Calu3 (cell line): Measurements from ENCODE around the gene FAM217A. TPM values are rescaled to one million over a fixed set of nuclear protein-coding genes. Genes with fewer than 3 reads are reported as not detected.
A peak's percentile ranks its signal among the peaks of the same experiment; 100 is the strongest.

Experiments used
- BruUV-seq: library from RNA; stranded (reverse); fragments of 400-500 nt; replicated peaks from 2 replicates; lab custom pipeline; 2021; lab: Mats Ljungman, UMichigan
- CTCF ChIA-PET: fragments of 300-600 bp; sonication (Branson Sonifier 250); formaldehyde crosslinking; loops from one replicate; lab custom pipeline; 2022; ENCODE audit warnings: antibody characterized with exemption; lab: Charles Lee
- DNase-seq: peaks from one replicate; pipeline ENCODE4 v3.0.0; 2022
- H3K27ac Mint-ChIP-seq: one replicate; pipeline ENCODE4 v1.8.0; 2022; ENCODE audit warnings: mixed read lengths; ENCODE audit not compliant: unreplicated experiment
- H3K27me3 Mint-ChIP-seq: one replicate; pipeline ENCODE4 v1.8.0; 2022; ENCODE audit warnings: mixed read lengths; ENCODE audit not compliant: unreplicated experiment
- H3K36me3 Mint-ChIP-seq: one replicate; pipeline ENCODE4 v1.8.0; 2022; ENCODE audit warnings: mild to moderate bottlenecking, moderate library complexity, mixed read lengths; ENCODE audit not compliant: insufficient read depth, unreplicated experiment
- H3K4me1 Mint-ChIP-seq: one replicate; pipeline ENCODE4 v1.8.0; 2022; ENCODE audit warnings: mild to moderate bottlenecking, low read depth, mixed read lengths; ENCODE audit not compliant: unreplicated experiment
- H3K4me3 Mint-ChIP-seq: one replicate; pipeline ENCODE4 v1.8.0; 2022; ENCODE audit warnings: mild to moderate bottlenecking, low read depth, moderate library complexity, mixed read lengths; ENCODE audit not compliant: unreplicated experiment
- H3K9me3 Mint-ChIP-seq: one replicate; pipeline ENCODE4 v1.8.0; 2022; ENCODE audit warnings: low read depth, mixed read lengths; ENCODE audit not compliant: unreplicated experiment
- intact Hi-C: fragments of 100-400 bp; cut with micrococcal nuclease; formaldehyde crosslinking; loops from one replicate; pipeline ENCODE4 v1.10.0; 2022; ENCODE audit not compliant: unreplicated experiment
- total RNA-seq: library from RNA; stranded (reverse); gene quantifications from 2 replicates; pipeline ENCODE4 v1.2.3, GENCODE V29; 2022
- TF ChIP-seq, protein P1 (sequence below): fragments of 200-600 bp; IDR thresholded peaks from one replicate; pipeline ENCODE4 v1.8.0; 2022; ENCODE audit warnings: antibody characterized with exemption; ENCODE audit not compliant: unreplicated experiment

Gene FAM217A
- total RNA-seq, 1 experiment from 2014 or later: not detected

DNA sequence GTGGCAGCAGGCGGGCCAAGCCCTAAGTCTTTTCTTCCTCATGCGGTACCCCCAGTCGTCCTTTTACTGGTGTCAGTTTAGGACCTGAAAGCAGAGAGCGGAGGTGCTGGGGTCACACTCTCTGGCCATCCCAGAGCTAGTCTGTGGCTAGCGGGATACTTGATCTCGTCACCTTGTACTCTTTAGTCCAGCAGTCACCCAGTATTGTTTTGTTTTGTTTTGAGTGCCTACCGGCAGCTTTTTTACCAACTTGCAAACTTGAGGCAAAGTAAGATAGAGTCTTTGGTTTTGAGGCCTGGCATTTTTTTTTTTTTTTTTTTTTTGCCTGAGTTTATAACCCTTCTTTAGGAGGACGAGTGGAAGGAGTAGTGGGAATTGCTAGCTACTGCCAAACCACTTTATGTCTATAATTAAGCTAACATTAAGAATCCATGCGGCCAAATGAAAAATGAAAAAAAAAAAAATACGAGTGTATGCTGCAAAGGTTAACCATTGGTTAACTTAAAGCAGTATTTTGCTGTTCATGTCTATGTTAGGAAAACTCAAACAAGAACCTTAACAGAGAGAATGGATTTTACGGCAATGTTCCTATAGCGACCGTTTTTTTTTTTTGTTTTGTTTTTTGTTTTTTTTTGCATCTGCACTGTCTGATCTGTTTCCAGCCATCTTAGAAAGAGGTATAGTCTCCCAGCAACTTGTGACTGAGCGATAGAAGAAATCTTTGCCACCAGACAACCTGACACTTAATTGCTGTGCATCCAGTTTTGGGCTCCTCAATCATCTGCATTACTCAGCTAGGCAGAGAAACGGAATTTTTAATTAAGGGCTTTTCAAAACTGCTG, 56.9 kb downstream of the FAM217A start:
- CTCF ChIA-PET: interaction anchor here (0.6 kb wide), 1 partner anchor 84 kb away, joined by 3 read pairs; no protein-coding TSS in a partner anchor
- peak overlapping the region; percentile 92 for H3K4me3 Mint-ChIP-seq
- DNase-seq: no peak
- BruUV-seq: TSS peak; percentile 46
- H3K36me3 Mint-ChIP-seq: peaks cover 51% of the 10 kb centered on the region
- no peaks in the 10 kb centered on the region for H3K27me3 Mint-ChIP-seq
- peaks cover 7% of the 10 kb centered on the region for H3K4me1 Mint-ChIP-seq
- no peaks in the 10 kb centered on the region for H3K9me3 Mint-ChIP-seq
- TF ChIP-seq, protein P1, sequence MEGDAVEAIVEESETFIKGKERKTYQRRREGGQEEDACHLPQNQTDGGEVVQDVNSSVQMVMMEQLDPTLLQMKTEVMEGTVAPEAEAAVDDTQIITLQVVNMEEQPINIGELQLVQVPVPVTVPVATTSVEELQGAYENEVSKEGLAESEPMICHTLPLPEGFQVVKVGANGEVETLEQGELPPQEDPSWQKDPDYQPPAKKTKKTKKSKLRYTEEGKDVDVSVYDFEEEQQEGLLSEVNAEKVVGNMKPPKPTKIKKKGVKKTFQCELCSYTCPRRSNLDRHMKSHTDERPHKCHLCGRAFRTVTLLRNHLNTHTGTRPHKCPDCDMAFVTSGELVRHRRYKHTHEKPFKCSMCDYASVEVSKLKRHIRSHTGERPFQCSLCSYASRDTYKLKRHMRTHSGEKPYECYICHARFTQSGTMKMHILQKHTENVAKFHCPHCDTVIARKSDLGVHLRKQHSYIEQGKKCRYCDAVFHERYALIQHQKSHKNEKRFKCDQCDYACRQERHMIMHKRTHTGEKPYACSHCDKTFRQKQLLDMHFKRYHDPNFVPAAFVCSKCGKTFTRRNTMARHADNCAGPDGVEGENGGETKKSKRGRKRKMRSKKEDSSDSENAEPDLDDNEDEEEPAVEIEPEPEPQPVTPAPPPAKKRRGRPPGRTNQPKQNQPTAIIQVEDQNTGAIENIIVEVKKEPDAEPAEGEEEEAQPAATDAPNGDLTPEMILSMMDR: no peak
- intact Hi-C loops: no loop called here
- H3K27ac Mint-ChIP-seq: peak overlapping the region; percentile 95

DNA sequence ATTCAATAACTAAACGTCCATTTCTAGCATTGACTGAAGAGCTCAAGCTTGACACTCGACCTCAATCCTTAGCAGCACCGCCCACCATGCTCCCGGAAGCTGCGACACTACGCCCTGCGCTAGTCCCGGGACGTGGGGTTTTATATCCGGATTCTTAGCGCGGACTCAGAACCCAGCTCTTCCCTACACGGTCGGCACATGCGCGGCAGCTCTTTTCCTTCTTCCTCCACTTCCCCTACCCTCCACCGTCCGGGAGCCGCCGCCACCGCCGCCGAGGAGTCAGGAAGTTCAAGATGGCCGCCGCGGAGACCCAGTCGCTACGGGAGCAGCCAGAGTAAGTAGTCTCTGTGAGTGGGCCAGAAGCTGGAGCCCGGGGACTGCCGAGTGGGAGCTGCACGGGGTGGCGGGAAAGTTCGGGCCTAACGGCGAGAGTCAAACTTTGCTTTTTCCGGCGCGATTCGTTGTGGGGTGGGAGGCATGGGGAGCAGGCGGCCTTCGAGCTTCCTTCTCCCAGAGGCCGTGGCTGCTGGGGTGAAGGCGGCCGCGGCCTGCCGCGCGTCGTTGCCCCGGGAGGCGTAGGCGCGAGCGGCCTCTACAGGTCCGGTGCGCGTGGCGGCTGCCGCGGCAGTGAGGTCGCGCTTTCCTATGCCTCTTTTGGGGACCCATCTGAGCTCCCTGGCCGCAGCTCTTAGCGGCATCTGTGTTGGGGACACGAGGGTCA, 57.6 kb downstream of the FAM217A start:
- BruUV-seq: no TSS peak
- Mint-ChIP-seq H3K27ac (peak overlapping the region; percentile 95), H3K27me3 (no peaks in the 10 kb centered on the region), H3K4me1 (peaks cover 1% of the 10 kb centered on the region), H3K9me3 (no peaks in the 10 kb centered on the region), H3K4me3 (peak overlapping the region; percentile 92), H3K36me3 (peaks cover 51% of the 10 kb centered on the region)
- peak; percentile 88 for DNase-seq
- TF ChIP-seq, protein P1: no peak
- intact Hi-C loops: no loop called here
- CTCF ChIA-PET: interaction anchor here (0.6 to 1.0 kb wide), 2 partner anchors 83 to 115 kb away, joined by 3 to 4 read pairs; partner anchors contain the start of gene ECI2

DNA sequence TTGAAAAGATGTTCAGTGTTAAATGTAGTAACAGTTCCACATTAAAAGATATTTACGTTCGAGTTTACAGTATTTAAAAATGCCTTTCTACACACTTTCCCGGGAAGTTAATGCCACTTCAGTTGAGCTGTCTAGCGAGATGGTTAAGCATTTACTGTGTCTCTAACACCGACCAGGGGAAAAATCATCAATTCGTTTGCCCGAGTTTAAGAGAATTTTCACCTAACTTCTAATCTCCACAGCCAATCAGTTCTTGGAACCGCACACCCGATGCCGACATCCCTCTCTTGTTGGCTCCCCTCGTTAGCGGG, 58.2 kb downstream of the FAM217A start:
- BruUV-seq: no TSS peak
- peaks cover 51% of the 10 kb centered on the region for H3K36me3 Mint-ChIP-seq

GRCh38 chr6:4018924-4019236, 60.1 kb downstream of the FAM217A start:
- DNase-seq: no peak
- Mint-ChIP-seq H3K4me3 (peak overlapping the region; percentile 89), H3K9me3 (no peaks in the 10 kb centered on the region), H3K27me3 (no peaks in the 10 kb centered on the region), H3K27ac (peak overlapping the region; percentile 95), H3K4me1 (peaks cover 13% of the 10 kb centered on the region), H3K36me3 (peaks cover 50% of the 10 kb centered on the region)
- CTCF ChIA-PET: no interaction called here
- no TSS peak for BruUV-seq
- intact Hi-C loops: no loop called here
- TF ChIP-seq, protein P1: no peak

More for the DNA sequence above, 58.2 kb downstream of the FAM217A start:
- Mint-ChIP-seq H3K27me3 (no peaks in the 10 kb centered on the region), H3K9me3 (no peaks in the 10 kb centered on the region), H3K4me1 (peaks cover 6% of the 10 kb centered on the region), H3K27ac (peak overlapping the region; percentile 95), H3K4me3 (peak overlapping the region; percentile 92)
- DNase-seq: no peak
- TF ChIP-seq, protein P1: no peak
- CTCF ChIA-PET: interaction anchor here (0.7 to 1.0 kb wide), 2 partner anchors 42 to 115 kb away, joined by 3 to 4 read pairs; partner anchors contain the start of gene ECI2
- intact Hi-C loops: no loop called here

Other genes starting within 250 kb of the FAM217A start
- gene FAM50B, start 229.8 kb downstream of the FAM217A start, total RNA-seq: 5.8 and 7.8 TPM in 2 replicates
- 15.8 and 19.7 TPM in 2 replicates for gene ECI2, start 56.4 kb upstream of the FAM217A start, total RNA-seq